ENCODE measurements around the gene QRICH1. TPM values are rescaled to one million over a fixed set of nuclear protein-coding genes. Genes with fewer than 3 reads are reported as not detected.

Gene QRICH1
- total and polyA plus RNA-seq, 2 donors (not counting 3 experiments of a cell fraction or from before 2014, with no cell fraction given), result 89.7 to 116 TPM

GRCh38 chr3:49009396-49009795, 84.5 kb downstream of the QRICH1 start:
- Histone ChIP-seq H3K4me1 (ENCODE audit: control insufficient read depth, extremely low read depth, insufficient read depth, low read length) (peaks cover 15% of the 10 kb centered on the region), H3K27me3 (ENCODE audit: control insufficient read depth in 2 of 2, insufficient read depth in 2 of 2, low read length in 2 of 2) (no peaks in the 10 kb centered on the region), H2AFZ (ENCODE audit: low read depth, low read length) (no peak overlapping the region), H3K79me2 (ENCODE audit: control insufficient read depth, insufficient read depth, low read length) (peaks cover 38% of the 10 kb centered on the region), H3K27ac (ENCODE audit: insufficient read depth, low read depth, low read length) (no peak overlapping the region), H3K9me1 (replicated peaks; ENCODE audit: control insufficient read depth, extremely low read depth, insufficient read depth, low read length) (no peaks in the 10 kb centered on the region), H3K9me3 (replicated peaks; ENCODE audit: control insufficient read depth, insufficient read depth, low read length) (no peaks in the 10 kb centered on the region), H3K4me2 (ENCODE audit: insufficient read depth, low read length) (no peak overlapping the region), H3K9ac (replicated peaks; ENCODE audit: extremely low read depth, insufficient read depth, low read length) (no peak overlapping the region), H3K36me3 (ENCODE audit: control insufficient read depth in 2 of 2, extremely low read depth in 1 of 2, insufficient read depth in 2 of 2, low read length in 2 of 2) (peaks cover 0 to 29% of the 10 kb centered on the region in 2 experiments), H4K20me1 (replicated peaks; ENCODE audit: control insufficient read depth, extremely low read depth, insufficient read depth, low read length) (no peaks in the 10 kb centered on the region), H3K4me3 (replicated peaks in 1 of 3; ENCODE audit: insufficient read depth in 1 of 3, low read depth in 1 of 3, low read length in 3 of 3) (no peak overlapping the region)
- TF ChIP-seq CTCF (IDR thresholded peaks at IDR 0.05; ENCODE audit: extremely low read depth in 1 of 2, insufficient read depth in 1 of 2, low read depth in 1 of 2, low read length in 2 of 2), result no peak
- no peak for TF ChIP-seq POLR2A (IDR thresholded peaks at IDR 0.05; ENCODE audit: low read depth, low read length)
- TF ChIP-seq EZH2 (IDR thresholded peaks at IDR 0.05; ENCODE audit: borderline replicate concordance, low read depth, low read length, severe bottlenecking), result no peak
- no peak for TF ChIP-seq MYC (IDR thresholded peaks at IDR 0.05; ENCODE audit: low read depth, low read length)
- TF ChIP-seq MAX (IDR thresholded peaks at IDR 0.05; ENCODE audit: insufficient read depth, insufficient read length), result no peak
- no peak for TF ChIP-seq JUN (IDR thresholded peaks at IDR 0.05; ENCODE audit: borderline replicate concordance, insufficient read depth, insufficient read length, low read depth)
- TF ChIP-seq GATA2 (IDR thresholded peaks at IDR 0.05; ENCODE audit: insufficient read depth, insufficient read length, low read depth, low read length), result no peak
- TF ChIP-seq POLR2AphosphoS5 (IDR thresholded peaks at IDR 0.05; ENCODE audit: insufficient read depth, low read depth, low read length), result no peak
- no peak for TF ChIP-seq FOS (IDR thresholded peaks at IDR 0.05; ENCODE audit: borderline replicate concordance, insufficient read depth, low read length)
- dilution Hi-C loops (cut with MboI; ENCODE audit: extremely low pct_ligation_motif_present, low sequenced_read_pairs), result no loop called here
- DNase-seq (ENCODE audit: low read depth, low spot score) (no peak), FAIRE-seq (no peak)
- intact Hi-C loops (cut with micrococcal nuclease), result no loop called here
- ChIA-PET POLR2A (interaction anchor here (1.0 to 3.7 kb wide), 6 partner anchors 7 to 20 kb away, joined by 3 to 40 read pairs (median 4); partner anchors contain the start of genes DALRD3, IMPDH2, NDUFAF3 and P4HTM), CTCF (interaction anchor here (3.6 to 12.8 kb wide), 2 partner anchors 13 to 21 kb away, joined by 38 to 254 read pairs; partner anchors contain the start of genes NDUFAF3 and P4HTM)
- BruUV-seq (replicated peaks), result no TSS peak
